ENCODE data around the gene ADRB2.

ADRB2 gene

DNA sequence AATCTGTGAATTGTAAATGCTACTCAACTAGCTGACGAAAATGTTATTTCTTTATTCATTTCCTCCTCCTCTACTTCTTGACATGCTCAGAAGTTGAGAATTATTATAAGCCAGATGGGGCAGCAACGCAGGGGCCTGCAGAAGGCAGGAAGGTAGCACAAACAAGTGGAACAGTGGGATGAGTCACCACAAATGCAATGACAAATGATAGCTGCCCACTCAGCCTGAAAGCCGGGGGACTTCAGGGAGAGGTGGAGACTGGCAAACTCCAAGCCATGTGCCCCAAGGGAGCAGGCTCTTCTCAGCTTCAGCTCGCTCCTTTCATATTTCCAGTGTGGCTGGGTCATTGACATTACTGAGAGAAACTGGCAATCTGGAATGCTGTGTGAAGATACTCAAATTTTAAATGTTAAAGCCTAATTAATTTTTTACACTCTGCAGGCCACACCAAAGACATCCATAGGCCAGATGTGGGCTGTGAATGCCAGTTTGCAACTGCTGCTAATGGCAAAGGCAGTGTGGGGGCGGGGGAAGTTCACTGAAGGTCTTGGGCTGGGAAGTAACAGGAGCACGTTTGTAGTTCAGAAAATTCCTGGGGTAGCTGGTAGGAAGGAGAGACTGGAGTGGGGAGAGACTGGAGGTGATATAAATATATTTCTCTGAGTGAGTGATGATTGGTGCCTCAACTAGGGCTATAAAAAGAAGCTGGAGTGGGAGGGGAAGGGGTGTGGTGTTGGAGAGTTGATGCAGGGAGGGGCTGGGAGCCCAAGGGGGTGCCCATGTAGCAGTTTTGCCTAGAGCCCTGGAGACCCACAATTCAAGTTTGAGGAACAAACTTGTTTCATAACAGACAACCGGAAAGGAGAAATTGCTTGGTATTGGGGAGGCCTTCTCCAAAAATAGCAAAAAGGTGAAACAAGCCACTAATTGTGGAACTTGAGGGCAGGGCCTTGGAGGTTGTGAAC lies 20.8 kb upstream of the ADRB2 start:
- peak; percentile 32 for DNase-seq

DNA sequence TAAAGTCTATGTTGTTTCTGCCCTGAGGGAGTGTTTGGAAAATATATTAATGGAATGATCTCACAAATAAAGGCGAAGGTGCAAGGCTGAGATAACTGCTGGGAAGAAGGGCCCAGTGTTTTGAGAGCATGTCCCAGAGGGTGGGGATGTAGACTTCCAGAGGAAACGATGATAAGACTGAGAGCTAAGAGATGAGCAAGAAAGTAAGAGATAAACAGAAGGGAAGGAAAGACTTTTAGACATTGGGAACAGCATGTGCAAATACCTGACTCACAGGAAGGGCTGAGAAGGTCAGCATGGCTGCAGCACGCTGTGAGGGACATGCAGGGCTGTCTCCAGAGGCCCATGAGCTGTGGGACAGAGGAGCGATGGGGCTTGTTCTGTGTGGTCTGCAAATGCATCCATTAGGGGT lies 19.9 kb upstream of the ADRB2 start:
- DNase-seq: no peak

DNA sequence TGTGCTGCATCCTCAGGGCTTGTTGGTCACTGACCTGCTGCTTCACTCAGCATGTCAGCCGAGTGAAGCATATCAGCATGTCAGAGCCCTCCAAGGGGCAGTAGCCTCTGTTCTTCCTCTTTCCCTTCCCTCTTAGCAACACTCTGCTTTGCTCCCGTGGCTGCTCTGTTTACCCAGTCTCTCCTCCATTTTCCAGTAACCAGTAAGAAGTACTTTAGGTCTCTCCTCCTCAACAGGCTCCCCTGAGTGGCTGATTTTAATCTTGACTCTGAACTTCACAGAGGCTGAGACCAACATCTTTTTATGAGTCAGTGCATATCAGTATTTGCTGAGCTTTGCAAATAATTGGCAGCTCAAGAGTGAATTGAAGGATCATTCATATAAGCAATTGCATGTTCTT lies 18.6 kb upstream of the ADRB2 start:
- no peak for DNase-seq

DNA sequence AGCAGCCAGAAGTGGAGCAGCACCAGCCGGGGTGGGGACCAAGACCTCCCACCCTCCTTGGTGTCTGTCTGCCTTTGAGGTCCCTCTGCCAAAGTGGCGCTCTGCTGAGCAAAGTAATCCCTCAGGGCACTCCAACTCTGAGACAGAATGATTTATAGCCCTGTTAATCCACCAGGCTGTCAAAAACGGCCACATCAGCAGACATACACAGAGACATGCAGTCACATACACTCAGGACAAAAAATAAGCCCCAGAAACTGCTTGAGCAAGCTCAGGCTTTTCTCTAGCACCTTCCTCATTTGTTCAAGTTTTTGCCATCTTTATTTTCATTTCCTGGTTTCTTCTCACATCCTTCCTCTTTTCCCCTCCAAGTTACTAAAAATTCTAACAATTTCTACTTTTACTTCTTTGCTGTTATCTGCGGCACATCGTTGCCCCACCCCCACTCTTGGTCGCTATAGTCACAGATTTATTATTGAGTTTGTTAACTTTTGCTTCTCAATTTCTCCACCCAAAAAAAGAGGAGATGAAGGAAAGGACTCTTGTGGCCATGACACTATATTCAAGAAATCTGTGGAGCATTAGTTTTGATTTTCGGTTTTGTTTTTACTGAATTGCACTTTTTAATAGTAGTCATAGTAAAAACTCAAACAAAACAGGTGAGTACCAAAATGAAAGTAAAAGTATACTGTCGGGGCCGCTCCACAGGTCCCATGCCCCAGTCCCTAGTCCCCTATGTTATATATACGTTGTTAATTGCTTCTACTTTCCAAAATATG lies 17.4 kb upstream of the ADRB2 start:
- DNase-seq: no peak

DNA sequence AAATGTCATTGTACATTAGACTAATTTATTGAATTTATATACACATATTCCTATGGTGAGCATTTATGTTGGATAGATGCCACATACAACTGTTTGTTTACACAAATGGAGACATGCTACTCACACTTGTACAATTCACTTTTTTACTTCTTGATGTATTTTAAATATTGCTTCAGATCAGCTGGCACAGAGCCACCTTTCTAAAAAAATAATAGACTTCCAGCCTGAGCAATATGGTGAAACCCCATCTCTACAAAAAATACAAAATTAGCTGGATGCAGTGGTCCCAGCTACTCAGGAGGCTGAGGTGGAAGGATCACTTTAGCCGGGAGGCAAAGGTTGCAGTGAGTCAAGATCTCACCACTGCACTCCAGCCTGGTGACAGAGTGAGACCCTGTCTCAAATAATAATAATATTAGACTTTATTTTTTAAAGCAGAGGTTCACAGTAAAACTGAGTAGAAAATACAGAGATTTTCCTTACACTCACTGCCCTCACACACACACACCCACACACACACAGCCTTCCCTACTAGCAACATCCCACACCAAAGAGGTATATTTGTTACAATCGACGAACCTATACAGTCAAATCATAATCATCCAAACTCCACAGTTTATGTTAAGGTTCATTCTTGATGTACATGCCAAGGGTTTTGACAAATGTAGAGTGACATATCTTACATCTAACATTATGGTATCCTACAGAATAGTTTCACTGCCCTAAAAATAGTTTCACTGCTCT lies 16.5 kb upstream of the ADRB2 start:
- no peak for DNase-seq

DNA sequence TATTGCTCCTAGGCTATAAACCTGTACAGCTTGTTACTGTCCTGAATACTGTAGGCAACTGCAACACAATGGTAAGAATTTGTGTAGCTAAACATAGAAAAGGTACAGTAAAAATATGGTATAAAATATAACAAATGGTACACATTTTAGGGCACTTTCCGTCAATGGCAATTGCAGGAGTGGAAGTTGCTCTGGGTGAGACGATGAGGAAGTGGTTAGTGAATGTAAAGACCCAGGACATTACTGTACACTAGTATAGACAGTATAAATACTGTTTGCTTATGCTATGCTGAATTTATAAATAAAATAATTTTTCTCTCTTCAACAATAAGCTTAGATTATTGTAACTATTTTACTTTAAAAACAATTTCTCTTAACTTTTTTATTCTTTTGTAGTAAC lies 15.6 kb upstream of the ADRB2 start:
- DNase-seq: no peak

DNA sequence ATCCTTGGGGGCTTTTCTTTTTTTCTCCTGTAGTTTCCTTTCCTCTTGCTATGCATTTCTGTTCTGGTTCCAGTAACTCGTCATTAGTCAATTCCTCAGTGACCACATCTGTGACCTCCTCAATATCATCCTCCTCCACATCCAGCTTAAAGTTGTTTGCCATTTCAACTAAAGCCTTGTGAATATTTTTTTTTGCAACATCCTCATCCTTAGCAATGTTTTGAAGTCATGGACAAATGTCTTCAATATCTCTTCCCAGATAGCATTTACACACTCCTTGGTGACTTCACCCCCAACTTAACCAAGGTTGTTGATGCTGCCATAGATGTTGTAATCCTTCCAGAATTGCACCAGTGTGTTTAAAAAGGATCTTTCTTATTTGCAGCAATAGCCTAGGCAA lies 14.7 kb upstream of the ADRB2 start:
- DNase-seq: no peak

DNA sequence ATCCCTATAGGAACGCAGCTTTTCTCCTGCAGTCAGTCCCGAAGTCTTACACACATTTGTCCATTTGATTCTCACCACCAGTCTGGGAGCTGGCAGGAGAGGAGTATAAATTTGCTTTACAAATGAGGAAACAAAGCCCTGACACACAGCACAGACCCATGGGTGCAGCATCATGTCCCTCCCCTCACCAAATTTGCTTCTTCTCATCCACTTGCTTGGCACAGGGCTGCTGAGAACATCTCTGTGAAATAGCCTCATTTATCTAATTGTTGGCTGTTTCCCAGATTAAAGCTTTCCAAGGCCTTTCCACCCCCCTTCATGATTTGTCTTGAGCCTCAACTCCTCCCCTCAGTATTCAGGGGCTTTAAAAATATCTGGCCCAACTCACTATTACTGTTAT lies 11.3 kb upstream of the ADRB2 start:
- no peak for DNase-seq

DNA sequence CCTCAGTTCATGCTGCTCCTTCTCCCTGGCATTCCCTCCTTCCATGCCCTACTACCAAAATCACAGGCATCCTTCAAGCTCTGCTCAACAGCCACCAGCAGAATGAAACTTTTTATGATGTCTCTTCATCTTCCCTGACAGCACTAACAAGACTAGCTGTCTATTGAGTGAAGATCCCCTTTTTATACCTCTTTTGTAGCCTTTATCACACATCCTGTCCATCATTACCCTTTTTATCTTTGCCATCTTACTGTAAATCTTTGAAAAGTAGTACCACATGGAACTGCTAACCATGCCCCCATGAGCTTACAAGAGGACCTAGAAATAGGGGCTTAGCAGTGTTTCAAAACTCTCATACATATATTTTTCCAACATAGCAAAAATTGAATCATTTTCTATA lies 10.8 kb upstream of the ADRB2 start:
- DNase-seq: no peak

DNA sequence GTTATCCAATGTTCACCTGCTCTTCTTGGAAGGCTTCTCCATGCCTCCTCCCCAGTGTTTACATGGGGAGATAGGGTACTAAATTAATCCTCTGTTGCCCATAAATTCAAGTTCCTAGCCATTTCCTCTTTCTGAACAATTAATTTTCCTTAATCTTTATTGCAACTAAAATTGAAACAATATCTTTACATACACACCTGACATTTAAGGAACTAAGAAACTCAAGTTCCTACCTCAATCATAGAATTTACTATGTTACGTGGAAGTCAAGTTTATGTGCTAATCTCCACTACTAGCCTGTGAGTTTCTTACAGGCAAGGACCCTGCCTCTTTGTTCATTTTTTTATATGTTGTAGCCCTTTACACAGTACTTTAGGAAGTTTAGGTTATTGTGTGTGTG lies 10.1 kb upstream of the ADRB2 start:
- no peak for DNase-seq

DNA sequence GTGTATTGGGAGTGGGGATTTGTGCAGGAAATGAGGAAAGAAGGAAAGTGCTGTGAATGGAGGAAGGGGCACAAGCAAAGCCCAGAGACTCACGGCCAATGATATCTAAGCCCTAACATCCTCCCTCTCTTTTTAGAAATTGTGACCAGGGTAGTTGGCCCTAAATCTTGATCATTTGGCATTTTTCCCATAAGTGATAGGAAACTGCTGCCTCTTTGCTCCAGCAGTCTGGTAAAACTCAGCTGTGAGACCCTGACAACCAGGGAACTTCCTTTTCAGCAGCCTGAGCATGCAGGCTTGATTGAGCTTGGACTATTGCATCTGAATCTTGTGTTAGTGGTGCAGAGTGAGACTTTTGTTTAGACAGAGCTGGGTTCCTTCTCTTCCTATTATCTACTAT lies 9.6 kb upstream of the ADRB2 start:
- no peak for DNase-seq

DNA sequence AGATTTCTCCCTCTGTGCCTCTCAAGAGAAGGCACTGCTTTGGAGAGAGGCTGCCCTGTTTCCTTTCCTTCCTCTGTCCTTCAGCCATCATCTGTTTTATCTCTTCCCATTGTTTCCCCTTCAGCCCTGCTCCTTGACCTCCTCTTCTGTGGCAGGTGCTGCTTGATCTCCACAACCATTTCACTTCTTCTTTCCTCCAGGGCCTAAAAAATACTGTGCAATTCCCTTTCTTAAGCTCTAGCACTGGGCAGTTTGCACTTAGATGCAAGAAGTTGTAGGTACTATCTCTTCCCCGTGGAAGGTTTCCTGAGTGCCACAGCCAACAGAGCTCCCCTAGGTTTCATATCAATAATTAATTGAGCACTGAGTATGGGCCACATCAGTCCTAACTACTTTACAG lies 8.8 kb upstream of the ADRB2 start:
- no peak for DNase-seq

DNA sequence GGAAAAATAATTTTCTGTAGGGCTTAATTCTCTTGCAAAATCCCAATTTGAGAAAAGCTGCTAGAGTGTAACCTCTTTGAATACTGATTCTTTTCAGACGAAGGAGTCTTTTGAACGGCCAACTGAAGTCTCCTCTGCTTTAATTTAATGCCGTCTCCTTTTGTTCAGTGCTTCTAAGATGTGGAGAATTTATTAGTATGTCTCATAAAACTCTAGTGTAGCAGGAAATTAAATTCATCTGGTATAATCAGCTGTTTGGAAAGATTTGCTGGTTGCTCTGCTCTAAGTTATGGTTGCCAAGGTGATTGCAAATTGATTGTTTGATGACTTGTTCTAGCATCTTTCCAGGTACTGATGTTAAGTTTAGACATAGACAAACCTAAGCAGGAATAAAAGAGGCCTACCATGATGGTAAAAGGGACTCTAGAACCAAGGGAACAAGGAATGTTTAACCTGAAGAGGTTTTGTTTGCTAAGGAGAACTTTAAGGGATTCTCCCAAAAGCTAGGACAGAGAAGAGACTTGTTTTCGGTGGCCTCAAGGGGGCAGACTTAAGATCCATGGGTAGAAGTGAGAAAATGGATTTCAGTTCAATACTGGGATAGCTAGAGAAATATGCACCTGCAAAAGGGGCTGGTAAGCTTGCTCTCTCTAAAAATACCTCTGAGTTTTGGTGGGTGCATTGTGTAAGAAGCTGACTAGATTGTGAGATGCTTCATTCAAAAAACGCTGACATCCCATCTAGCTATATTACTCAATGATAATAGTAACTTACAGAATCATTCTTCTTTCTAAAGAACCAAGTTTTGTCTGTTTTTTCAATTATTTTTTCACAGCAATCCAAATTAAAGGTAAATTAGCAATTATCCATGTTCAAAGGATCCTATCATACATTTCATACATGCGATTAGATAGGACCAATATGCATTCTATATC lies 5.7 kb upstream of the ADRB2 start:
- no peak for DNase-seq

DNA sequence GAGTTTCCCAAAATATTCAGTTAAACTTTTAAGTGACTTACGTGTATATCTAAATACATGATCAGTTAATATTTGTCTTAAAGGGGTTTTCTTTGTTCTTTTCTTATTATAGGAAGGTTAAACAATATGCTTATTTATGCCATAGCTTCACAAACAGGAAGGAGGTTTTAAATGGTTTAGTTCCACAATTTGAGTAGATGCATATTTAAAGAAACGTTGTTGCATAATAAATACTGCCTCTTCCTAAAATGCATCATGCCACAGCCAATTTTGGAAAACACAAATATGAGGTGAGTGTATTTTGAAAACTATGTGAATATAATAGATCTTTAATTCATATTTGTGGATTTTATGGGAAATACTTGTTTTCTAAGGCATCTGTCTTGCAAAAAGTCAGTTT lies 2.5 kb upstream of the ADRB2 start:
- DNase-seq: no peak

DNA sequence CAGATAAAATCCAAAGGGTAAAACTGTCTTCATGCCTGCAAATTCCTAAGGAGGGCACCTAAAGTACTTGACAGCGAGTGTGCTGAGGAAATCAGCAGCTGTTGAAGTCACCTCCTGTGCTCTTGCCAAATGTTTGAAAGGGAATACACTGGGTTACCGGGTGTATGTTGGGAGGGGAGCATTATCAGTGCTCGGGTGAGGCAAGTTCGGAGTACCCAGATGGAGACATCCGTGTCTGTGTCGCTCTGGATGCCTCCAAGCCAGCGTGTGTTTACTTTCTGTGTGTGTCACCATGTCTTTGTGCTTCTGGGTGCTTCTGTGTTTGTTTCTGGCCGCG lies 727 bp upstream of the ADRB2 start:
- DNase-seq: peak; percentile 45

DNA sequence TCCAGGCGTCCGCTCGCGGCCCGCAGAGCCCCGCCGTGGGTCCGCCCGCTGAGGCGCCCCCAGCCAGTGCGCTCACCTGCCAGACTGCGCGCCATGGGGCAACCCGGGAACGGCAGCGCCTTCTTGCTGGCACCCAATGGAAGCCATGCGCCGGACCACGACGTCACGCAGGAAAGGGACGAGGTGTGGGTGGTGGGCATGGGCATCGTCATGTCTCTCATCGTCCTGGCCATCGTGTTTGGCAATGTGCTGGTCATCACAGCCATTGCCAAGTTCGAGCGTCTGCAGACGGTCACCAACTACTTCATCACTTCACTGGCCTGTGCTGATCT lies 294 bp downstream of the ADRB2 start:
- DNase-seq: no peak

DNA sequence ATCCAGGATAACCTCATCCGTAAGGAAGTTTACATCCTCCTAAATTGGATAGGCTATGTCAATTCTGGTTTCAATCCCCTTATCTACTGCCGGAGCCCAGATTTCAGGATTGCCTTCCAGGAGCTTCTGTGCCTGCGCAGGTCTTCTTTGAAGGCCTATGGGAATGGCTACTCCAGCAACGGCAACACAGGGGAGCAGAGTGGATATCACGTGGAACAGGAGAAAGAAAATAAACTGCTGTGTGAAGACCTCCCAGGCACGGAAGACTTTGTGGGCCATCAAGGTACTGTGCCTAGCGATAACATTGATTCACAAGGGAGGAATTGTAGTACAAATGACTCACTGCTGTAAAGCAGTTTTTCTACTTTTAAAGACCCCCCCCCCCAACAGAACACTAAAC lies 1.3 kb downstream of the ADRB2 start:
- no peak for DNase-seq

DNA sequence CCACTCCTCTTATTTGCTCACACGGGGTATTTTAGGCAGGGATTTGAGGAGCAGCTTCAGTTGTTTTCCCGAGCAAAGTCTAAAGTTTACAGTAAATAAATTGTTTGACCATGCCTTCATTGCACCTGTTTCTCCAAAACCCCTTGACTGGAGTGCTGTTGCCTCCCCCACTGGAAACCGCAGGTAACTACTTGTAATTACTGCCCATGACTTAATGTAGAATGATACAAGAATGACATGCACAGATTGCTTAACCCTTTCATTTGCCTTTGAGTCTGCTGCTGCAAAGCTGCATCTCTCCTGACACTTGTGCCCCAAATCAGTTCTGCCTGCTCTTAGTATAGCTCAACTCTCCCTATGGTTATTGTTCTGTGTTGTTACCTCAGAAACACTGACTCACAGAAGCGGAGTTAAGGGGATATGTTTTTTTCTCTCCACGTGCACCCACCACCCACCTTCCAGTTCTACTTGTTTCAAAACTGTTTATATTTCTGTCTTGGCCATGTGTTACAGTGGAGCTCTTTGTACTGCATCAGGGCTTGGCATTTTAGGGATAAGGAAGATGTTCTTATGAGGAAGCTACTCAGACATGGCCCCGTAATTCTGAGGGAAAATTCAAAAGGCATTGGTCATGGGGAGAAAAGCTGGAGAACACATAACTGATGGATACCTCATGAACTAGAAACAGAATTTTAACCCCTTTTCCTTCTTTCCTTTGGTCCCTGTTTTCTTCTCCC lies 2.3 kb downstream of the ADRB2 start:
- no peak for DNase-seq

DNA sequence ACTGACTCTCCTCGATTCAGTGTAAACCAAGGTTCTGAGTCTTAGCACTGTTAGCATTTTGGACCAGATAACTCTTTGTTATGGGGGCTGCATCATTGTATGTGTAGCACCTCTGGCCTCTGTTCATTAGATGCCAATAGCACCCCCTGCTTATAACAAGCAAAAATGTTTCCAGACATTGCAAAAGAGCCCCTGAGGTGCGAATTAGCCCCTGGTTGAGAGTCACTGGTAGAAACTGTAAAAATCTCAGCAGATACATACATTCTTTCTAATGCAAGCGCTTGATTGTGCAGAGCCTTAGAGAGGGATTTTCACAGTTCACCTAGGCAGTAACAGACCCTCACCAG lies 2.8 kb downstream of the ADRB2 start:
- no peak for DNase-seq

DNA sequence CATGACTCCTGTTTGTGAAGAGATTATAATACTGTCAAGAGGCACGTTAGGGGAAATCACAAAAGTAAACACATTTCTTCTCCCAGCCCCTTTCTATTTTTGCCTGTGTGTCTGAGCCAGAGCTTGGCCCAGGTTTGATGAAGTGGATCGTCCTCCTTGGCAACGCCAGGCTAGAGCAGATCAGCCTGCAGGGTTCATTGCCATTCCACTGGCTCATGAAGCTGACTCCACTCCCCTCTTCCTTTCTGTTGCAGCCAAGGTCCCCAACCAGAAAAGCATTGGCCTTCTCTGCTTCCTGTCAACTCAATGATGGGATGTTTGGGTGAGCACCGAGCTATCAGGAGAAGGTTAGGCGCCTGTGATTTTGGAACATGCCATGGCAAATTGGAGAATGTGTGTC lies 3.3 kb downstream of the ADRB2 start:
- DNase-seq: no peak

DNA sequence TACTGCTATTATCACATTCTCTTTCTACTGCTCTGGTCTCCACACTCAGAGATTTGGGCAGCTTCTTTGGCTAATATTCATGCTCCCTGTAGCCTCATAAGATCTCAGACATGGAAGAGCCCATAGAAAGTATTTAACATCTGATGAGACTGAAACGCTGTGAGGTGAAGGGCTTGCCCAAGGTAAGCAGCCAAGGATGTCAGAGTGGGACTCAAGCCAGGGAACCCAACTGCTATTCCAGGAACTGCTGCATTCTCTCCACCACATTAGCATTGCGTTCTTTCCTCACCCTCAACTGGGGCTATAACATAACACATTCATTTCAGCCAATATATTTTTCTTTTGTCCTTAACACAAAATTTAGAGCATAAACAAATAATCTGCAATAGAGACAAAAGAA lies 3.8 kb downstream of the ADRB2 start:
- no peak for DNase-seq

Data from left hindlimb (tissue), 1 donor.